K562 (cell line): Measurements from ENCODE around the gene GSTM1. TPM values are rescaled to one million over a fixed set of nuclear protein-coding genes. Genes with fewer than 3 reads are reported as not detected.
A peak's percentile ranks its signal among the peaks of the same experiment; 100 is the strongest.

Experiments
- BHLHE40 ChIP-seq: IDR thresholded peaks from 2 replicates; pipeline ENCODE4 v1.6.1; 2011; ENCODE audit warnings: low read length, improper control_type of control experiment
- COPS2 ChIP-seq: fragments of 450-650 bp; conservative IDR thresholded peaks from 2 replicates; pipeline ENCODE4 v1.6.1; 2016; ENCODE audit warnings: mild to moderate bottlenecking, moderate library complexity
- EGR1 ChIP-seq: fragments of 450-650 bp; conservative IDR thresholded peaks from 2 replicates; pipeline ENCODE4 v1.6.1; 2017; ENCODE audit warnings: mild to moderate bottlenecking
- FOXJ3 ChIP-seq: sonication (generic); formaldehyde crosslinking; IDR thresholded peaks from 2 replicates; pipeline ENCODE4 v1.4.0; 2020; ENCODE audit warnings: mild to moderate bottlenecking, missing genetic modification reagents
- MCM3 ChIP-seq: fragments of 450-650 bp; IDR thresholded peaks from 2 replicates; pipeline ENCODE4 v1.6.1; 2016
- MTA3 ChIP-seq: fragments of 450-650 bp; formaldehyde crosslinking; IDR thresholded peaks from 2 replicates; pipeline ENCODE4 v1.6.1; 2017; ENCODE audit warnings: mild to moderate bottlenecking, borderline replicate concordance
- MTF1 ChIP-seq: fragments of 250-450 bp; sonication (Bioruptor Pico); IDR thresholded peaks from 2 replicates; pipeline ENCODE4 v1.9.0; 2021; ENCODE audit warnings: moderate library complexity, mild to moderate bottlenecking, inconsistent platforms, borderline replicate concordance
- NONO ChIP-seq, 2 experiments: fragments of 200-400 bp in 1 of 2; fragments of 450-650 bp in 1 of 2; formaldehyde crosslinking in 1 of 2; IDR thresholded peaks; 2 replicates each; pipeline ENCODE4 v1.6.1; 2017; ENCODE audit warnings: low read depth in 2 of 2, mild to moderate bottlenecking in 2 of 2, moderate library complexity in 2 of 2, low read length in 1 of 2
- NR2F6 ChIP-seq: fragments of 450-650 bp; formaldehyde crosslinking; IDR thresholded peaks from 2 replicates; pipeline ENCODE4 v1.4.0; 2020; ENCODE audit warnings: mild to moderate bottlenecking
- SAFB ChIP-seq: fragments of 200-400 bp; formaldehyde crosslinking; IDR thresholded peaks from 2 replicates; pipeline ENCODE4 v1.6.1; 2017; ENCODE audit warnings: low read depth, low read length, borderline replicate concordance
- SMARCA5 ChIP-seq: fragments of 450-650 bp; IDR thresholded peaks from 2 replicates; pipeline ENCODE4 v1.6.1; 2016
- TCF7L2 ChIP-seq: fragments of 150-350 bp; IDR thresholded peaks from 2 replicates; pipeline ENCODE4 v1.6.1; 2016; ENCODE audit warnings: low read depth, mild to moderate bottlenecking, low read length, moderate library complexity
- TGIF2 ChIP-seq: sonication (generic); formaldehyde crosslinking; IDR thresholded peaks from 2 replicates; pipeline ENCODE4 v1.8.1; 2022; ENCODE audit warnings: mild to moderate bottlenecking, missing genetic modification reagents, moderate library complexity
- TRIM28 ChIP-seq: fragments of 450-650 bp; IDR thresholded peaks from 2 replicates; pipeline ENCODE4 v1.6.1; 2017
- ZKSCAN1 ChIP-seq: fragments of 150-350 bp; IDR thresholded peaks from 2 replicates; pipeline ENCODE4 v1.6.1; 2016; ENCODE audit warnings: low read depth, low read length
- ZNF408 ChIP-seq: fragments of 250-450 bp; sonication (Bioruptor Pico); IDR thresholded peaks from 2 replicates; pipeline ENCODE4 v1.4.0; 2020; ENCODE audit warnings: low read depth, mild to moderate bottlenecking, moderate library complexity
- ZNF695 ChIP-seq: fragments of 450-650 bp; formaldehyde crosslinking; IDR thresholded peaks from 2 replicates; pipeline ENCODE4 v1.4.0; 2020; ENCODE audit warnings: mild to moderate bottlenecking, moderate library complexity
- ZNF696 ChIP-seq: fragments of 250-450 bp; sonication (Bioruptor Pico); conservative IDR thresholded peaks from 2 replicates; pipeline ENCODE4 v1.4.0; 2020; ENCODE audit warnings: mild to moderate bottlenecking, moderate library complexity
- ZZZ3 ChIP-seq: fragments of 450-650 bp; IDR thresholded peaks from 2 replicates; pipeline ENCODE4 v1.6.1; 2016; ENCODE audit warnings: antibody characterized with exemption, mild to moderate bottlenecking, moderate library complexity
- polyA plus RNA-seq, 8 experiments: library from polyadenylated mRNA; depleted of rRNA in 4 of 8; stranded (reverse) in 5 of 8; unstranded in 3 of 8; fragments of >200 nt; fragmentation: Nextera tagmentation in 2 of 8; fragmentation: Illumina TruSeq in 1 of 8; extraction: Ambion mirVana in 2 of 8; extraction: Trizol in 1 of 8; gene quantifications; 2 replicates each; pipeline versions ENCODE4 v1.2.1 to v1.2.3, GENCODE V29; 2011 to 2014; ENCODE audit warnings: inconsistent platforms in 1 of 8, missing spikeins in 1 of 8
- total RNA-seq, 7 experiments: library from RNA; depleted of rRNA in 6 of 7; stranded (reverse); fragments of >200 nt in 6 of 7; fragmentation: Illumina TruSeq in 2 of 7; extraction: Trizol in 2 of 7; gene quantifications; 2 replicates each; pipeline versions ENCODE4 v1.2.1 to v1.2.3, GENCODE V29; 2011 to 2021; ENCODE audit warnings: low replicate concordance in 1 of 7
- TF ChIP-seq, protein P1 (sequence below): fragments of 450-650 bp; IDR thresholded peaks from 2 replicates; pipeline ENCODE4 v1.6.1; 2016
- TF ChIP-seq, protein P2 (sequence below): fragments of 450-650 bp; IDR thresholded peaks from one replicate; pipeline ENCODE4 v1.6.1; 2018; ENCODE audit warnings: mild to moderate bottlenecking, moderate library complexity; ENCODE audit not compliant: partially characterized antibody
- TF ChIP-seq, protein P3 (sequence below): fragments of 250-450 bp; sonication (Bioruptor Pico); IDR thresholded peaks from 2 replicates; pipeline ENCODE4 v1.5.0; 2021; ENCODE audit warnings: mild to moderate bottlenecking, borderline replicate concordance
- TF ChIP-seq, protein P4 (sequence below): fragments of 450-650 bp; formaldehyde crosslinking; IDR thresholded peaks from 2 replicates; pipeline ENCODE4 v1.4.0; 2020; ENCODE audit warnings: mild to moderate bottlenecking, moderate library complexity
- TF ChIP-seq, protein P5 (sequence below): fragments of 250-450 bp; sonication (Bioruptor Pico); IDR thresholded peaks from 2 replicates; pipeline ENCODE4 v1.5.0; 2020; ENCODE audit warnings: mild to moderate bottlenecking

The GSTM1 gene
- total and polyA plus RNA-seq, 9 of the 15 experiments (the other 6 are each of a cell fraction or from before 2014, with no cell fraction given): not detected

DNA sequence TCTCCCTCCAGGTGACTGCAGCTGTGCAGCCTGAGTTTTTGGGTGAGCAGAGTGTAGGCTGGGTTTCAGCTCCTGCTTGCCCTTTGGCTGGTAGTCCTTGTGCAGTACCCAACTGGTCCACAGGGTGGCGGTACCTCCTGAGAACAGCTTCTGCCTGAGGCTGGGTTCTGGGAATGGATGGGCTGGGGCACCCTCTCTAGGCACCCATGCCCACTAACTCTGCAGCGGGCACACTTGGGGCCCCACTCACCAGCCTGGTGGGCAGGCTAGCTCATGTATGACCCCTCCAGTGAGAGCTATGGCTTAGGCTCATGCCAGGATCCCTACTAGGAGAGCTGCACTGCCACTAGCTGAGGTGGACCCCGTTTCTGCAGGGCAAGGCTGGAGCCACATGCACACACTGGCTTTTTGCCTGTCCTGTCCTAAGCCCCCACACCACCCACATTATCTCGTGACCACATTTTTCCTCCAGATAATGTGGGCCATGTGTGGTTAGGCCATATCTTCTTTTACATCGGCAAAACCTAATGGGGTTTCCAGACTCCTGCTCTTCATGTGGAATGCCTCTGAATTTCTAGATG, 47.2 kb upstream of the GSTM1 start (continued):
- TF ChIP-seq TCF7L2 (no peak), MCM3 (no peak), SAFB (no peak), EGR1 (no peak; the same call in 1 of the 2 replicates), ZNF408 (CRISPR knock-in tag) (no peak), MTF1 (CRISPR knock-in tag) (no peak), BHLHE40 (peak; percentile 5; the same call in 1 of the 2 replicates), ZNF696 (CRISPR knock-in tag) (no peak), SMARCA5 (peak; percentile 54; the same call in 1 of the 2 replicates), ZZZ3 (no peak), FOXJ3 (CRISPR knock-in tag) (no peak), TRIM28 (no peak), NR2F6 (CRISPR knock-in tag) (no peak), MTA3 (peak; percentile 73; the same call in 1 of the 2 replicates), COPS2 (no peak), NONO (IDR thresholded peaks at IDR 0.05; ENCODE audit: low read depth in 2 of 2, low read length in 1 of 2) (no peak), ZNF695 (CRISPR knock-in tag) (no peak), TGIF2 (CRISPR knock-in tag) (no peak), ZKSCAN1 (no peak)
- TF ChIP-seq, protein P1, sequence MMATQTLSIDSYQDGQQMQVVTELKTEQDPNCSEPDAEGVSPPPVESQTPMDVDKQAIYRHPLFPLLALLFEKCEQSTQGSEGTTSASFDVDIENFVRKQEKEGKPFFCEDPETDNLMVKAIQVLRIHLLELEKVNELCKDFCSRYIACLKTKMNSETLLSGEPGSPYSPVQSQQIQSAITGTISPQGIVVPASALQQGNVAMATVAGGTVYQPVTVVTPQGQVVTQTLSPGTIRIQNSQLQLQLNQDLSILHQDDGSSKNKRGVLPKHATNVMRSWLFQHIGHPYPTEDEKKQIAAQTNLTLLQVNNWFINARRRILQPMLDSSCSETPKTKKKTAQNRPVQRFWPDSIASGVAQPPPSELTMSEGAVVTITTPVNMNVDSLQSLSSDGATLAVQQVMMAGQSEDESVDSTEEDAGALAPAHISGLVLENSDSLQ: no peak
- TF ChIP-seq, protein P2, sequence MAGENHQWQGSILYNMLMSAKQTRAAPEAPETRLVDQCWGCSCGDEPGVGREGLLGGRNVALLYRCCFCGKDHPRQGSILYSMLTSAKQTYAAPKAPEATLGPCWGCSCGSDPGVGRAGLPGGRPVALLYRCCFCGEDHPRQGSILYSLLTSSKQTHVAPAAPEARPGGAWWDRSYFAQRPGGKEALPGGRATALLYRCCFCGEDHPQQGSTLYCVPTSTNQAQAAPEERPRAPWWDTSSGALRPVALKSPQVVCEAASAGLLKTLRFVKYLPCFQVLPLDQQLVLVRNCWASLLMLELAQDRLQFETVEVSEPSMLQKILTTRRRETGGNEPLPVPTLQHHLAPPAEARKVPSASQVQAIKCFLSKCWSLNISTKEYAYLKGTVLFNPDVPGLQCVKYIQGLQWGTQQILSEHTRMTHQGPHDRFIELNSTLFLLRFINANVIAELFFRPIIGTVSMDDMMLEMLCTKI: no peak
- TF ChIP-seq, protein P3, sequence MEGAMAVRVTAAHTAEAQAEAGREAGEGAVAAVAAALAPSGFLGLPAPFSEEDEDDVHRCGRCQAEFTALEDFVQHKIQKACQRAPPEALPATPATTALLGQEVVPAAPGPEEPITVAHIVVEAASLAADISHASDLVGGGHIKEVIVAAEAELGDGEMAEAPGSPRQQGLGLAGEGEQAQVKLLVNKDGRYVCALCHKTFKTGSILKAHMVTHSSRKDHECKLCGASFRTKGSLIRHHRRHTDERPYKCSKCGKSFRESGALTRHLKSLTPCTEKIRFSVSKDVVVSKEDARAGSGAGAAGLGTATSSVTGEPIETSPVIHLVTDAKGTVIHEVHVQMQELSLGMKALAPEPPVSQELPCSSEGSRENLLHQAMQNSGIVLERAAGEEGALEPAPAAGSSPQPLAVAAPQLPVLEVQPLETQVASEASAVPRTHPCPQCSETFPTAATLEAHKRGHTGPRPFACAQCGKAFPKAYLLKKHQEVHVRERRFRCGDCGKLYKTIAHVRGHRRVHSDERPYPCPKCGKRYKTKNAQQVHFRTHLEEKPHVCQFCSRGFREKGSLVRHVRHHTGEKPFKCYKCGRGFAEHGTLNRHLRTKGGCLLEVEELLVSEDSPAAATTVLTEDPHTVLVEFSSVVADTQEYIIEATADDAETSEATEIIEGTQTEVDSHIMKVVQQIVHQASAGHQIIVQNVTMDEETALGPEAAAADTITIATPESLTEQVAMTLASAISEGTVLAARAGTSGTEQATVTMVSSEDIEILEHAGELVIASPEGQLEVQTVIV: no peak
- TF ChIP-seq, protein P4, sequence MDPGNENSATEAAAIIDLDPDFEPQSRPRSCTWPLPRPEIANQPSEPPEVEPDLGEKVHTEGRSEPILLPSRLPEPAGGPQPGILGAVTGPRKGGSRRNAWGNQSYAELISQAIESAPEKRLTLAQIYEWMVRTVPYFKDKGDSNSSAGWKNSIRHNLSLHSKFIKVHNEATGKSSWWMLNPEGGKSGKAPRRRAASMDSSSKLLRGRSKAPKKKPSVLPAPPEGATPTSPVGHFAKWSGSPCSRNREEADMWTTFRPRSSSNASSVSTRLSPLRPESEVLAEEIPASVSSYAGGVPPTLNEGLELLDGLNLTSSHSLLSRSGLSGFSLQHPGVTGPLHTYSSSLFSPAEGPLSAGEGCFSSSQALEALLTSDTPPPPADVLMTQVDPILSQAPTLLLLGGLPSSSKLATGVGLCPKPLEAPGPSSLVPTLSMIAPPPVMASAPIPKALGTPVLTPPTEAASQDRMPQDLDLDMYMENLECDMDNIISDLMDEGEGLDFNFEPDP (CRISPR knock-in tag): no peak
- TF ChIP-seq, protein P5, sequence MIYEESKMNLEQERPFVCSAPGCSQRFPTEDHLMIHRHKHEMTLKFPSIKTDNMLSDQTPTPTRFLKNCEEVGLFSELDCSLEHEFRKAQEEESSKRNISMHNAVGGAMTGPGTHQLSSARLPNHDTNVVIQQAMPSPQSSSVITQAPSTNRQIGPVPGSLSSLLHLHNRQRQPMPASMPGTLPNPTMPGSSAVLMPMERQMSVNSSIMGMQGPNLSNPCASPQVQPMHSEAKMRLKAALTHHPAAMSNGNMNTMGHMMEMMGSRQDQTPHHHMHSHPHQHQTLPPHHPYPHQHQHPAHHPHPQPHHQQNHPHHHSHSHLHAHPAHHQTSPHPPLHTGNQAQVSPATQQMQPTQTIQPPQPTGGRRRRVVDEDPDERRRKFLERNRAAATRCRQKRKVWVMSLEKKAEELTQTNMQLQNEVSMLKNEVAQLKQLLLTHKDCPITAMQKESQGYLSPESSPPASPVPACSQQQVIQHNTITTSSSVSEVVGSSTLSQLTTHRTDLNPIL (CRISPR knock-in tag): no peak
